ENCODE measurements around the gene LOC101059915.
"Not testable (repeated sequence)": the region's sequence is repeated elsewhere in the genome, so short reads cannot be mapped to it uniquely, and the experiment has no call there.

GRCh38 chrX:71698299-71699022 lies 31.1 kb downstream of the LOC101059915 start:
- not testable (repeated sequence) for TF ChIP-seq SMAD1 (IDR thresholded peaks at IDR 0.05; ENCODE audit: low read depth, partially characterized antibody); TAF1 (IDR thresholded peaks at IDR 0.05; ENCODE audit: borderline replicate concordance, low read depth, low read length); SIX5 (IDR thresholded peaks at IDR 0.05; ENCODE audit: low read depth, low read length, severe bottlenecking); CBX5 (IDR thresholded peaks at IDR 0.05; ENCODE audit: low read depth); BCL3 (IDR thresholded peaks at IDR 0.05; ENCODE audit: borderline replicate concordance, insufficient read depth, low read depth, low read length, poor library complexity, severe bottlenecking); IKZF1 (conservative IDR thresholded peaks at IDR 0.05); MTA2 (IDR thresholded peaks at IDR 0.05; ENCODE audit: low read depth); PBX3 (IDR thresholded peaks at IDR 0.05; ENCODE audit: insufficient replicate concordance, low read depth, low read length); E2F4 (IDR thresholded peaks at IDR 0.05; ENCODE audit: low read depth, low read length); EED (IDR thresholded peaks at IDR 0.05; ENCODE audit: low read depth); POLR2A (IDR thresholded peaks at IDR 0.05; ENCODE audit: low read depth, low read length); CTCF (IDR thresholded peaks at IDR 0.05 in 2 of 3, conservative IDR thresholded peaks at IDR 0.05 in 1 of 3; ENCODE audit: control insufficient read depth in 2 of 3, extremely low read depth in 1 of 3, insufficient read depth in 1 of 3, low read depth in 3 of 3, low read length in 3 of 3)
